ENCODE results near the gene BTNL9.
"Not testable (repeated sequence)": the region's sequence is repeated elsewhere in the genome, so short reads cannot be mapped to it uniquely, and the experiment has no call there.

DNA sequence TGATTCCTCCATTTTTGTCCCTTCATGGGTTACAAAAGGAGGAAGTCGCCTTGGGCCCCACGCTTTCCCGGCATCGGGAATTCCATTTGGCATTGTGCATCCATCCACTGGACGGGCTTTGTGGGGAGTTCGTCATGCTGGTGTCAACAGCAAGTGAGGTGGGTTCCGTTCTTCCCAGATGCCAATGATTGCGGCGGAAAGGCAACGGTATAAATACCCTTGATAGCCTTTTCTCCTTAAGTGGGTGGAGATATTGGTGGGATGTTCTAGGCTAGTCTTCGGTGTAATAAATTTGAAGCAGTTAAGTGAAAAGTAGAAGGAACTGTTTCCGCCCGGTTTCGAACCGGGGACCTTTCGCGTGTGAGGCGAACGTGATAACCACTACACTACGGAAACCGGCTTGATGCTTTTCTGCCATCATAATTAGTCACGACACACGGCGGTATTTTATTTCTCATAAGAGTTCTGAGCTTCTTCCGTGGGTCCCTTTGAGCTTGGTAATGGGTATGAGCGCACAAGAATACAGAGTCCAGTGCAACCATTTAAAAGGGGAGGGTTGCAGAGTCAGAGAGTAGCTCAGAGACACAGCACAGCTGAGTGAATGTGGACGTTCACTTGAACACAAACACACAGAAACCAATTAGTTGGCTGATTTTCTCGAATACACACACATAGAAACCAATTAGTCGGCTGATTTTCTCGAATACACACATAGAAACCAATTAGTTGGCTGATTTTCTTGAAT is 62.0 kb downstream of the BTNL9 start:
- TF ChIP-seq, protein P1, sequence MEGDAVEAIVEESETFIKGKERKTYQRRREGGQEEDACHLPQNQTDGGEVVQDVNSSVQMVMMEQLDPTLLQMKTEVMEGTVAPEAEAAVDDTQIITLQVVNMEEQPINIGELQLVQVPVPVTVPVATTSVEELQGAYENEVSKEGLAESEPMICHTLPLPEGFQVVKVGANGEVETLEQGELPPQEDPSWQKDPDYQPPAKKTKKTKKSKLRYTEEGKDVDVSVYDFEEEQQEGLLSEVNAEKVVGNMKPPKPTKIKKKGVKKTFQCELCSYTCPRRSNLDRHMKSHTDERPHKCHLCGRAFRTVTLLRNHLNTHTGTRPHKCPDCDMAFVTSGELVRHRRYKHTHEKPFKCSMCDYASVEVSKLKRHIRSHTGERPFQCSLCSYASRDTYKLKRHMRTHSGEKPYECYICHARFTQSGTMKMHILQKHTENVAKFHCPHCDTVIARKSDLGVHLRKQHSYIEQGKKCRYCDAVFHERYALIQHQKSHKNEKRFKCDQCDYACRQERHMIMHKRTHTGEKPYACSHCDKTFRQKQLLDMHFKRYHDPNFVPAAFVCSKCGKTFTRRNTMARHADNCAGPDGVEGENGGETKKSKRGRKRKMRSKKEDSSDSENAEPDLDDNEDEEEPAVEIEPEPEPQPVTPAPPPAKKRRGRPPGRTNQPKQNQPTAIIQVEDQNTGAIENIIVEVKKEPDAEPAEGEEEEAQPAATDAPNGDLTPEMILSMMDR (IDR thresholded peaks at IDR 0.05; ENCODE audit: low read depth, low read length, poor library complexity, severe bottlenecking) = not testable (repeated sequence)
- not testable (repeated sequence) for TF ChIP-seq EZH2phosphoT487 (IDR thresholded peaks at IDR 0.05; ENCODE audit: borderline replicate concordance, low read length)

Measured in DOHH2 (cell line).